LoVo (cell line): Measurements from ENCODE around the gene SLC39A7.

Experiments used
- DNase-seq: peaks from one replicate; pipeline ENCODE4 v3.0.0-alpha.2; 2016; ENCODE audit warnings: low spot score

The SLC39A7 gene

GRCh38 chr6:33190504-33191107 is 10.1 kb upstream of the SLC39A7 start:
- no peak for DNase-seq

- no peak for DNase-seq
Observed at GRCh38 chr6:33191383-33192104, 9.1 kb upstream of the SLC39A7 start.

- no peak for DNase-seq
Observed at GRCh38 chr6:33192105-33192646, 8.5 kb upstream of the SLC39A7 start, which contains the start of gene COL11A2. Gene COL11A2, minus strand, starts transcription at chr6:33192467. Its CDS starts 227 bp downstream, at chr6:33192240.

GRCh38 chr6:33192671-33193602 is 7.7 kb upstream of the SLC39A7 start:
- no peak for DNase-seq

GRCh38 chr6:33193619-33194018 is 7.0 kb upstream of the SLC39A7 start:
- no peak for DNase-seq

- DNase-seq: no peak
Observed at GRCh38 chr6:33194431-33194979, 6.2 kb upstream of the SLC39A7 start.

GRCh38 chr6:33195304-33196165 is 5.1 kb upstream of the SLC39A7 start:
- no peak for DNase-seq

- peak; percentile 44 for DNase-seq
Observed at GRCh38 chr6:33197431-33198048, 3.1 kb upstream of the SLC39A7 start.

GRCh38 chr6:33198159-33198852 is 2.4 kb upstream of the SLC39A7 start:
- DNase-seq: no peak

GRCh38 chr6:33198853-33199436 is 1.7 kb upstream of the SLC39A7 start:
- DNase-seq: no peak

GRCh38 chr6:33199687-33200218 is 914 bp upstream of the SLC39A7 start:
- DNase-seq: peak; percentile 82

- no peak for DNase-seq
Observed at GRCh38 chr6:33201147-33201545, 479 bp downstream of the SLC39A7 start.

- no peak for DNase-seq
Observed at GRCh38 chr6:33201935-33202334, 1.3 kb downstream of the SLC39A7 start.

GRCh38 chr6:33202799-33203198 is 2.1 kb downstream of the SLC39A7 start:
- DNase-seq: no peak

GRCh38 chr6:33203443-33204164 is 2.9 kb downstream of the SLC39A7 start:
- no peak for DNase-seq

GRCh38 chr6:33204165-33204414 is 3.4 kb downstream of the SLC39A7 start:
- no peak for DNase-seq

- peak; percentile 75 for DNase-seq
Observed at GRCh38 chr6:33204415-33205190, 3.9 kb downstream of the SLC39A7 start, which contains the start of gene HSD17B8. Gene HSD17B8, plus strand, starts transcription at chr6:33204655. Its CDS starts 14 bp downstream, at chr6:33204669.
